GM23248 (cell line): ENCODE measurements around the gene EGR1. TPM values are rescaled to one million over a fixed set of nuclear protein-coding genes. Genes with fewer than 3 reads are reported as not detected.
A peak's percentile ranks its signal among the peaks of the same experiment; 100 is the strongest.

Experiments
- DNase-seq: peaks from one replicate; pipeline ENCODE4 v3.0.0-alpha.2; 2015
- H2AFZ ChIP-seq: fragments of 200-600 bp; sonication (generic); 2 replicates; pipeline ENCODE4 v1.6.1; 2016; ENCODE audit warnings: antibody characterized with exemption
- H3F3A ChIP-seq: fragments of 200-600 bp; sonication (generic); 2 replicates; pipeline ENCODE4 v1.6.1; 2016; ENCODE audit warnings: mild to moderate bottlenecking, antibody characterized with exemption, mixed run types; ENCODE audit not compliant: insufficient read depth
- H3K27ac ChIP-seq: fragments of 200-600 bp; sonication (generic); 2 replicates; pipeline ENCODE4 v1.5.1; 2016; ENCODE audit warnings: mild to moderate bottlenecking
- H3K27me3 ChIP-seq: fragments of 200-600 bp; sonication (generic); replicated peaks from 2 replicates; pipeline ENCODE4 v1.6.1; 2016; ENCODE audit warnings: mild to moderate bottlenecking; ENCODE audit not compliant: insufficient read depth
- H3K36me3 ChIP-seq: fragments of 200-600 bp; sonication (generic); 2 replicates; pipeline ENCODE4 v1.6.1; 2016; ENCODE audit warnings: low read depth, mild to moderate bottlenecking
- H3K4me1 ChIP-seq: fragments of 200-600 bp; sonication (generic); 2 replicates; pipeline ENCODE4 v1.6.1; 2016; ENCODE audit warnings: mild to moderate bottlenecking; ENCODE audit not compliant: insufficient read depth
- H3K4me2 ChIP-seq: fragments of 200-600 bp; sonication (generic); one replicate; pipeline ENCODE4 v1.6.1; 2016; ENCODE audit warnings: mild to moderate bottlenecking; ENCODE audit not compliant: unreplicated experiment
- H3K4me3 ChIP-seq: fragments of 200-600 bp; sonication (generic); 2 replicates; pipeline ENCODE4 v1.5.1; 2016; ENCODE audit warnings: mild to moderate bottlenecking
- H3K79me2 ChIP-seq: fragments of 200-600 bp; sonication (generic); 2 replicates; pipeline ENCODE4 v1.6.1; 2016; ENCODE audit warnings: mild to moderate bottlenecking; ENCODE audit not compliant: insufficient read depth
- H3K9ac ChIP-seq: fragments of 200-600 bp; sonication (generic); 2 replicates; pipeline ENCODE4 v1.6.1; 2016; ENCODE audit warnings: mild to moderate bottlenecking
- H3K9me2 ChIP-seq: fragments of 200-600 bp; sonication (generic); 2 replicates; pipeline ENCODE4 v1.6.1; 2016; ENCODE audit warnings: mixed run types, mild to moderate bottlenecking, moderate library complexity; ENCODE audit not compliant: insufficient read depth
- H3K9me3 ChIP-seq: fragments of 200-600 bp; sonication (generic); one replicate; pipeline ENCODE4 v1.6.1; 2017; ENCODE audit warnings: low read depth
- H4K20me1 ChIP-seq: fragments of 200-600 bp; sonication (generic); 2 replicates; pipeline ENCODE4 v1.6.0; 2016; ENCODE audit not compliant: insufficient read depth
- EZH2 ChIP-seq: fragments of 200-600 bp; sonication (generic); IDR thresholded peaks from 2 replicates; pipeline ENCODE4 v1.6.1; 2018; ENCODE audit warnings: antibody characterized with exemption, mild to moderate bottlenecking; ENCODE audit not compliant: insufficient read depth, poor library complexity, severe bottlenecking
- EZH2phosphoT487 ChIP-seq: fragments of 200-600 bp; sonication (generic); IDR thresholded peaks from 2 replicates; pipeline ENCODE4 v1.6.1; 2018; ENCODE audit warnings: antibody characterized with exemption, moderate library complexity, mild to moderate bottlenecking, low read depth; ENCODE audit not compliant: insufficient read depth
- WGBS, 2 experiments: methylation state at CpG; one replicate each; pipeline ENCODE4 v1.1.6; 2015 to 2017; ENCODE audit warnings: low lambda C conversion rate in 2 of 2, low coverage in 1 of 2; ENCODE audit errors: missing lambda C conversion rate in 2 of 2; 5-methylcytosine and 5-hydroxymethylcytosine counted together
- in situ Hi-C: fragments of 300-500 bp; cut with MboI; formaldehyde crosslinking; loops from 2 replicates; pipeline ENCODE4 v1.15.0; 2020
- polyA plus RNA-seq: library from polyadenylated mRNA; unstranded; fragments of >200 nt; fragmentation: Nextera tagmentation; extraction: Ambion mirVana; gene quantifications from 2 replicates; pipeline ENCODE4 v1.2.1, GENCODE V29; 2016
- small RNA-seq: library from RNA; depleted of rRNA; stranded (forward); fragments of <200 nt; gene quantifications from one replicate; pipeline ENCODE3, GENCODE V24; 2014; ENCODE audit warnings: low read depth, low replicate concordance
- total RNA-seq: library from RNA; depleted of rRNA; stranded (reverse); fragments of >200 nt; shearing (Covaris generic); gene quantifications from 2 replicates; pipeline ENCODE4 v1.2.3, GENCODE V29; 2014; rRNA removed

Gene EGR1
- total and polyA plus RNA-seq, 2 experiments from 2014 or later: 19.0 to 170 TPM

GRCh38 chr5:138508958-138509357, 43.7 kb downstream of the EGR1 start:
- H3K27ac ChIP-seq: peak overlapping the region; percentile 94
- H2AFZ ChIP-seq: no peak overlapping the region
- peaks cover 57% of the 10 kb centered on the region for H3K36me3 ChIP-seq
- peak overlapping the region; percentile 72 for H3K9ac ChIP-seq
- peak; percentile 63 for DNase-seq
- peaks cover 40% of the 10 kb centered on the region for H3K4me1 ChIP-seq
- no peaks in the 10 kb centered on the region for H3K9me2 ChIP-seq
- no peak overlapping the region for H3K4me3 ChIP-seq
- 51 to 53% methylated on average over 3 of the region's 3 CpGs for WGBS, 2 experiments
- H3K79me2 ChIP-seq: peaks cover 64% of the 10 kb centered on the region
- H3K4me2 ChIP-seq: peak overlapping the region; percentile 74
- no peaks in the 10 kb centered on the region for H4K20me1 ChIP-seq
- in situ Hi-C loops: no loop called here
- no peaks in the 10 kb centered on the region for H3K27me3 ChIP-seq
- H3F3A ChIP-seq: peaks cover 54% of the 10 kb centered on the region
- H3K9me3 ChIP-seq: no peaks in the 10 kb centered on the region
- TF ChIP-seq EZH2phosphoT487 (no peak), EZH2 (no peak)

GRCh38 chr5:138514021-138514420, 48.7 kb downstream of the EGR1 start:
- peaks cover 78% of the 10 kb centered on the region for H3K36me3 ChIP-seq
- H3K9me3 ChIP-seq: no peaks in the 10 kb centered on the region
- H3K27me3 ChIP-seq: no peaks in the 10 kb centered on the region
- peaks cover 94% of the 10 kb centered on the region for H3K79me2 ChIP-seq
- no peaks in the 10 kb centered on the region for H3K9me2 ChIP-seq
- H3K4me1 ChIP-seq: peaks cover 14% of the 10 kb centered on the region
- no peak for TF ChIP-seq EZH2phosphoT487
- TF ChIP-seq EZH2: no peak
- DNase-seq: no peak
- in situ Hi-C loops: no loop called here
- H3K4me2 ChIP-seq: no peak overlapping the region
- 93 to 100% methylated on average over 1 of the region's 1 CpG for WGBS, 2 experiments
- H3K9ac ChIP-seq: no peak overlapping the region
- no peaks in the 10 kb centered on the region for H4K20me1 ChIP-seq
- H3K27ac ChIP-seq: no peak overlapping the region
- H3K4me3 ChIP-seq: no peak overlapping the region
- H2AFZ ChIP-seq: no peak overlapping the region
- H3F3A ChIP-seq: peaks cover 37% of the 10 kb centered on the region

DNA sequence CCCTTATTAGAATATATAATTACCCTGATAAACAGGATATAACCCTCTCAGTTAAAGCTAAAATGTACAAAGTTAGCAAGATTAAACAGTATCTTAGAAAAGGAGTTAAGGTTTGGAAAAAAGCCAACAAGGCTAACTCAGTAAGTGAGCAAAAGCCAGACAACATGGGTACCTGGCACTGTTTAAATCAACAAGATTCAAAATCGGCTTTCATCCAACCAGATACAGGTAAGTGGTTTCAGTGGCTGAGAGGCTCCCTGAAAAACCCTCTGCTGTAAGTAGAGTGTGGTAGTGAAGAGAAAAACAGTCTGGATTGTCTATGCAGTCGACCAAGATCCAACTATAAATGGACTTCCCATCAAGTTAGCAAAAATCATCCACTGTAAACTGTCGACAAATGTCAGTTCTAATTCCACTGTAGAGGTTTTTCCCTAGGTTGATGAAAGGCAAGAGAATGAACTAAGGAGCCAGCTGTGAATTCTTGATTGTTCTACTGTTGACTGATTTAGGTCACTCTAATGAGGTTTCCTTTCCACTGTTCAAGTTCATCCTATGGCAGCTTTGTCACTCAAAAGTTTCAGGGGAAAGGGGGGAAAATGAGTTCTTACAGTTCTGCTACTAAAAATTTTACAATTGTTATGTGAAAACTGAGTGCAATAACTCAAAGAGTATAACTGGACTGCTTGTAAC, 50.4 kb downstream of the EGR1 start:
- no peaks in the 10 kb centered on the region for H4K20me1 ChIP-seq
- H3K27ac ChIP-seq: no peak overlapping the region
- H3F3A ChIP-seq: peaks cover 39% of the 10 kb centered on the region
- no peak for DNase-seq
- peaks cover 91% of the 10 kb centered on the region for H3K79me2 ChIP-seq
- 95 to 100% methylated on average over 3 of the region's 3 CpGs for WGBS, 2 experiments
- H3K36me3 ChIP-seq: peaks cover 74% of the 10 kb centered on the region
- H3K4me1 ChIP-seq: peaks cover 15% of the 10 kb centered on the region
- TF ChIP-seq EZH2phosphoT487 (no peak), EZH2 (no peak)
- no peaks in the 10 kb centered on the region for H3K9me2 ChIP-seq
- no peaks in the 10 kb centered on the region for H3K27me3 ChIP-seq
- no peaks in the 10 kb centered on the region for H3K9me3 ChIP-seq
- H2AFZ ChIP-seq: no peak overlapping the region
- no peak overlapping the region for H3K4me3 ChIP-seq
- H3K4me2 ChIP-seq: no peak overlapping the region
- in situ Hi-C loops: no loop called here
- H3K9ac ChIP-seq: no peak overlapping the region

DNA sequence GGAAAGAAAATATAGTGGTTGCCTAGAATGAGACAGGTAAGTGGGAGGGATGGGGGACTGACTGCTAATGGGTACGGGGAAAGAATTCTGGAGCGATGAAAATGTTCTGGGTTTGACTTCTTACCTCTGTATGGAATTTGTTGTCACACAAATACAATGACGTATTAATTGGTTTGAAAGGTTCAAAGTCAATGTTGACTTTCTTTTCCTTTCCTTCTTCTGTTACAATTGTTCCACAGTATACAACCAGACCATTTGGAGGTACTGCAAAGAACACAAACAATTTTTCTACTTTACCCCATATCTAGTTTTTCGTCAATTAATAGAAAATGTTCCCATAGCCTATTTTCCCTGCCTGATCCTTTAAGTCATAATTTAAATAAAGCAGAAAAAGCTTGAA, 52.2 kb downstream of the EGR1 start:
- no peak for TF ChIP-seq EZH2phosphoT487
- TF ChIP-seq EZH2: no peak
- Histone ChIP-seq H3K9me2 (no peaks in the 10 kb centered on the region), H3K27ac (no peak overlapping the region), H2AFZ (no peak overlapping the region), H3K4me3 (no peak overlapping the region), H3K9me3 (no peaks in the 10 kb centered on the region), H3F3A (peaks cover 41% of the 10 kb centered on the region), H3K4me1 (peaks cover 15% of the 10 kb centered on the region), H3K36me3 (peaks cover 62% of the 10 kb centered on the region), H3K4me2 (no peak overlapping the region), H3K27me3 (no peaks in the 10 kb centered on the region), H3K9ac (no peak overlapping the region), H4K20me1 (no peaks in the 10 kb centered on the region), H3K79me2 (peaks cover 94% of the 10 kb centered on the region)
- in situ Hi-C loops: no loop called here
- 97 to 98% methylated on average over 4 of the region's 4 CpGs for WGBS, 2 experiments
- DNase-seq: no peak

Small RNAs within 50 kb of the gene (small RNA-seq; reads per million reads assigned to genes)
- not detected for gene AC113403.1

Other genes with a start within 250 kb of the EGR1 start
- gene GFRA3, start 190.9 kb upstream of the EGR1 start, total RNA-seq: not detected in 2 replicates
- not detected in 2 replicates for gene GFRA3, start 190.9 kb upstream of the EGR1 start, polyA plus RNA-seq
- gene CDC25C, start 133.7 kb upstream of the EGR1 start, total RNA-seq: 4.5 and 5.9 TPM in 2 replicates
- 2.9 and 4.4 TPM in 2 replicates for gene CDC25C, start 133.7 kb upstream of the EGR1 start, polyA plus RNA-seq
- 26.8 and 34.8 TPM in 2 replicates for gene FAM53C, start 127.2 kb upstream of the EGR1 start, total RNA-seq
- 25.5 and 26.7 TPM in 2 replicates for gene FAM53C, start 127.2 kb upstream of the EGR1 start, polyA plus RNA-seq
- gene KDM3B, start 112.8 kb upstream of the EGR1 start, total RNA-seq: 26.8 and 28.3 TPM in 2 replicates
- gene KDM3B, start 112.8 kb upstream of the EGR1 start, polyA plus RNA-seq: 9.8 and 12.6 TPM in 2 replicates
- 4.4 and 5.0 TPM in 2 replicates for gene REEP2, start 26.4 kb upstream of the EGR1 start, total RNA-seq
- gene REEP2, start 26.4 kb upstream of the EGR1 start, polyA plus RNA-seq: 8.6 and 9.4 TPM in 2 replicates
- gene ETF1, start 77.8 kb downstream of the EGR1 start, total RNA-seq: 124 and 136 TPM in 2 replicates
- gene ETF1, start 77.8 kb downstream of the EGR1 start, polyA plus RNA-seq: 74.1 and 76.0 TPM in 2 replicates
- gene HSPA9, start 109.9 kb downstream of the EGR1 start, total RNA-seq: 380 and 564 TPM in 2 replicates
- 225 and 233 TPM in 2 replicates for gene HSPA9, start 109.9 kb downstream of the EGR1 start, polyA plus RNA-seq